ENCODE measurements around the gene CCNY. TPM values are rescaled to one million over a fixed set of nuclear protein-coding genes. Genes with fewer than 3 reads are reported as not detected.

CCNY gene
- total RNA-seq, 1 experiment from 2014 or later: 62.2 TPM

DNA sequence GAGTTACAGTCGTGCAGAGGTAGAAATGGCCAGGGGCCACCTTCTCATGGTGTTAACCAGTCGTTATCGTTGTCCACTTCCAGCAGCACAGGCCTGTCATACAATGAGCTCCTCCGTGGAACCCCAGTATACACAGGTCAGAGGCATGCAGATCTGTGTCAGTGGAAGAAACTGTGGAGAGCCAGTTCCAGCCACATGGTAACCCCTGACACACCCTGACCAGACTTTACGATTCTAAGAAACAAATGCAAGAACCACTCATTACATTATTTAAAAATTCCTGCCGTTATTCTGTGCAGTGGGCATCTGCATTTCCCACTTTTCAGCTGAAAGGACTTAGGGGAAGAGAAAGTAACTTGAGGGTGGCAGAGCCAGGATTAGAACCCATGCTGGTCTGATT is 245.3 kb downstream of the CCNY start:
- no peak overlapping the region for H3K4me3 ChIP-seq (replicated peaks in 1 of 2; ENCODE audit: low read depth in 1 of 2, low read length in 2 of 2)
- ChIA-PET RAD21 (ENCODE audit: low non-redundant PET in 1 of 2, low total read pairs in 2 of 2, uncharacterized antibody in 2 of 2, unreplicated experiment in 2 of 2) (no interaction called here), POLR2A (no interaction called here), CTCF (no interaction called here)
- ATAC-seq (no peak), DNase-seq (ENCODE audit: low read depth, low spot score) (no peak)
- no peaks in the 10 kb centered on the region for H3K9me3 ChIP-seq (ENCODE audit: control insufficient read depth in 1 of 2, insufficient read depth in 1 of 2, low read depth in 1 of 2, low read length in 2 of 2)
- H3K27ac ChIP-seq (ENCODE audit: low read depth, low read length): no peak overlapping the region
- H3K27me3 ChIP-seq (ENCODE audit: insufficient read depth, low read length): peaks cover 4% of the 10 kb centered on the region; the same call in 1 of the 2 replicates
- no peaks in the 10 kb centered on the region for H3K4me1 ChIP-seq (ENCODE audit: control insufficient read depth in 1 of 2, insufficient read depth in 2 of 2, low read length in 2 of 2)
- intact Hi-C loops (cut with micrococcal nuclease): no loop called here
- no peaks in the 10 kb centered on the region for H4K20me1 ChIP-seq (ENCODE audit: insufficient read depth)
- no peak for TF ChIP-seq TCF7L2 (IDR thresholded peaks at IDR 0.05; ENCODE audit: borderline replicate concordance, extremely low read depth, insufficient read depth, insufficient read length)
- no peak for TF ChIP-seq CTCF (IDR thresholded peaks at IDR 0.05 in 2 of 3, conservative IDR thresholded peaks at IDR 0.05 in 1 of 3; ENCODE audit: borderline replicate concordance in 1 of 3, insufficient read depth in 1 of 3, low read depth in 2 of 3, low read length in 2 of 3)
- TF ChIP-seq CBX3 (IDR thresholded peaks at IDR 0.05; ENCODE audit: low read depth): no peak
- no peak for TF ChIP-seq FOSL1 (IDR thresholded peaks at IDR 0.05; ENCODE audit: low read depth)
- TF ChIP-seq ZFX (IDR thresholded peaks at IDR 0.05): no peak
- TF ChIP-seq RAD21 (IDR thresholded peaks at IDR 0.05; ENCODE audit: low read depth): no peak
- TF ChIP-seq EZH2phosphoT487 (IDR thresholded peaks at IDR 0.05; ENCODE audit: borderline replicate concordance): no peak
- TF ChIP-seq SP1 (IDR thresholded peaks at IDR 0.05; ENCODE audit: low read depth): no peak
- no peak for TF ChIP-seq POLR2A (IDR thresholded peaks at IDR 0.05; ENCODE audit: borderline replicate concordance, extremely low read depth, insufficient read depth, insufficient read length)
- BruUV-seq (replicated peaks): no TSS peak
- no peak overlapping the region for H3K4me2 ChIP-seq (ENCODE audit: low read length)
- no peaks in the 10 kb centered on the region for H3K36me3 ChIP-seq (ENCODE audit: control insufficient read depth in 1 of 2, insufficient read depth in 2 of 2, low read length in 2 of 2)
- H3K9me2 ChIP-seq (ENCODE audit: insufficient read depth): no peaks in the 10 kb centered on the region
- H3K9ac ChIP-seq (ENCODE audit: low read length): no peak overlapping the region
- H3K79me2 ChIP-seq (ENCODE audit: insufficient read depth, low read length): no peaks in the 10 kb centered on the region
- no peak overlapping the region for H2AFZ ChIP-seq (ENCODE audit: low read depth, low read length, poor library complexity, severe bottlenecking)

- ATAC-seq (no peak), DNase-seq (ENCODE audit: low read depth, low spot score) (no peak)
- H3K27ac ChIP-seq (ENCODE audit: low read depth, low read length): no peak overlapping the region
- no peaks in the 10 kb centered on the region for H4K20me1 ChIP-seq (ENCODE audit: insufficient read depth)
- no peaks in the 10 kb centered on the region for H3K9me2 ChIP-seq (ENCODE audit: insufficient read depth)
- H3K4me1 ChIP-seq (ENCODE audit: control insufficient read depth in 1 of 2, insufficient read depth in 2 of 2, low read length in 2 of 2): no peaks in the 10 kb centered on the region
- H3K4me2 ChIP-seq (ENCODE audit: low read length): no peak overlapping the region
- CTCF ChIA-PET: no interaction called here
- H3K27me3 ChIP-seq (ENCODE audit: insufficient read depth, low read length): peaks cover 12% of the 10 kb centered on the region; the same call in 1 of the 2 replicates
- BruUV-seq (replicated peaks): no TSS peak
- intact Hi-C loops (cut with micrococcal nuclease): no loop called here
- POLR2A ChIA-PET: no interaction called here
- H3K9ac ChIP-seq (ENCODE audit: low read length): no peak overlapping the region
- RAD21 ChIA-PET (ENCODE audit: low non-redundant PET in 1 of 2, low total read pairs in 2 of 2, uncharacterized antibody in 2 of 2, unreplicated experiment in 2 of 2): no interaction called here
- no peaks in the 10 kb centered on the region for H3K9me3 ChIP-seq (ENCODE audit: control insufficient read depth in 1 of 2, insufficient read depth in 1 of 2, low read depth in 1 of 2, low read length in 2 of 2)
- no peak overlapping the region for H2AFZ ChIP-seq (ENCODE audit: low read depth, low read length, poor library complexity, severe bottlenecking)
- H3K79me2 ChIP-seq (ENCODE audit: insufficient read depth, low read length): no peaks in the 10 kb centered on the region
- no peak overlapping the region for H3K4me3 ChIP-seq (replicated peaks in 1 of 2; ENCODE audit: low read depth in 1 of 2, low read length in 2 of 2)
- no peaks in the 10 kb centered on the region for H3K36me3 ChIP-seq (ENCODE audit: control insufficient read depth in 1 of 2, insufficient read depth in 2 of 2, low read length in 2 of 2)
- TF ChIP-seq RAD21 (IDR thresholded peaks at IDR 0.05; ENCODE audit: low read depth): no peak
- TF ChIP-seq SIN3A (IDR thresholded peaks at IDR 0.05; ENCODE audit: low read depth): no peak
- TF ChIP-seq ZNF274 (IDR thresholded peaks at IDR 0.05; ENCODE audit: low read depth, low read length): no peak
- TF ChIP-seq, protein P1, sequence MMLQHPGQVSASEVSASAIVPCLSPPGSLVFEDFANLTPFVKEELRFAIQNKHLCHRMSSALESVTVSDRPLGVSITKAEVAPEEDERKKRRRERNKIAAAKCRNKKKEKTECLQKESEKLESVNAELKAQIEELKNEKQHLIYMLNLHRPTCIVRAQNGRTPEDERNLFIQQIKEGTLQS (IDR thresholded peaks at IDR 0.05): no peak
- TF ChIP-seq, protein P2, sequence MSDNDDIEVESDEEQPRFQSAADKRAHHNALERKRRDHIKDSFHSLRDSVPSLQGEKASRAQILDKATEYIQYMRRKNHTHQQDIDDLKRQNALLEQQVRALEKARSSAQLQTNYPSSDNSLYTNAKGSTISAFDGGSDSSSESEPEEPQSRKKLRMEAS (IDR thresholded peaks at IDR 0.05): no peak
- TF ChIP-seq CTCF (IDR thresholded peaks at IDR 0.05 in 2 of 3, conservative IDR thresholded peaks at IDR 0.05 in 1 of 3; ENCODE audit: borderline replicate concordance in 1 of 3, insufficient read depth in 1 of 3, low read depth in 2 of 3, low read length in 2 of 3): no peak
- TF ChIP-seq SRF (IDR thresholded peaks at IDR 0.05; ENCODE audit: low read depth): no peak
- TF ChIP-seq ELF1 (IDR thresholded peaks at IDR 0.05; ENCODE audit: borderline replicate concordance, low read depth): no peak
- TF ChIP-seq EZH2 (IDR thresholded peaks at IDR 0.05): no peak
- TF ChIP-seq FOSL1 (IDR thresholded peaks at IDR 0.05; ENCODE audit: low read depth): no peak
- no peak for TF ChIP-seq CEBPB (IDR thresholded peaks at IDR 0.05; ENCODE audit: low read depth)
- TF ChIP-seq POLR2AphosphoS5 (IDR thresholded peaks at IDR 0.05; ENCODE audit: low read depth, low read length): no peak
- TF ChIP-seq POLR2A (IDR thresholded peaks at IDR 0.05; ENCODE audit: borderline replicate concordance, extremely low read depth, insufficient read depth, insufficient read length): no peak
- TF ChIP-seq TCF7L2 (IDR thresholded peaks at IDR 0.05; ENCODE audit: borderline replicate concordance, extremely low read depth, insufficient read depth, insufficient read length): no peak
Observed at GRCh38 chr10:35584946-35585345, 248.6 kb downstream of the CCNY start.

Data from HCT116 (cell line).